ENCODE measurements around the gene FKBP2. TPM values are rescaled to one million over a fixed set of nuclear protein-coding genes. Genes with fewer than 3 reads are reported as not detected.

Gene FKBP2
- total RNA-seq, 1 experiment from 2014 or later = 87.4 TPM

DNA sequence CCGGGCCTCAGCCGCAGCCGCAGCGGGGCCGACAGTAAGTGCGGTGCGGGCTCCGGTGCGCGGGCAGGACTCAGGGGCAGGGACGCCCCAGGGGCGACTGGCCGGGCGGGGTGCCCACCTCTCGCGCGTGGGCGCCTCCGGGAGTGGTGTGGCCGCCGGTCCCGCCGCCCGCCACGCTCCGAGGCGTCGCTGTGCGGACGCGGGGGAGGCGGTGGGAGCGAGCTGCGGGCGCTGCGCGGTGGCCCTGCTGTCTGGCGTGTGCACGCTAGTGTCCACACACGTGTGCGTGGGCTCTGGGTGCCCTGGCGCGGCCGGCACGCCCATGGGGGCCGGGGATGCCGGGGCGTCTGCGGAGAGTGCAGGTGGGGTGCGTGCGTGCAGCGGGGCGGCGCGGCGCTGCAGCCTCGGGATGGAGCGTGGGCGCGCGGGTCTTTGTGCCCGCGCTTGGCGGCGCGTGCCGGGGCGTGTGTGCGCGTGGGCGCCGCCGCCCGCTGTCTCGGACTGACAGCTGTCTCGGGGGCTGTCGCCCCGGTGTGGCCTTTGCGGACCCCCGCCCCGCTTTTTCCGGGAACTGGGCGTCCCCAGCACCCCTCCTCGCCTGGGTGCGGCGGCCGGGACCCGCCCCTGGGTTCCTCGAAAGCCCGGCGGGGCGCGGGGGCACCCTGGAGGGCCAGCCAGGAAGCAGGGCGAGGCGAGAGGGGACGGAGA lies 51.0 kb downstream of the FKBP2 start:
- no peak for DNase-seq
- Mint-ChIP-seq H3K4me3 (ENCODE audit: low read depth, unreplicated experiment) (peak overlapping the region; percentile 24), H3K27ac (ENCODE audit: unreplicated experiment) (no peak overlapping the region), H3K36me3 (ENCODE audit: insufficient read depth, unreplicated experiment) (peaks cover 9% of the 10 kb centered on the region), H3K9me3 (ENCODE audit: low read depth, unreplicated experiment) (no peaks in the 10 kb centered on the region), H3K4me1 (ENCODE audit: low read depth, unreplicated experiment) (peaks cover 9% of the 10 kb centered on the region), H3K27me3 (ENCODE audit: unreplicated experiment) (peaks cover 76% of the 10 kb centered on the region)
- intact Hi-C loops (cut with micrococcal nuclease; ENCODE audit: unreplicated experiment) = no loop called here
- no peak for TF ChIP-seq CTCF (IDR thresholded peaks at IDR 0.05; ENCODE audit: unreplicated experiment)
- no TSS peak for BruUV-seq (replicated peaks)
- CTCF ChIA-PET = no interaction called here

DNA sequence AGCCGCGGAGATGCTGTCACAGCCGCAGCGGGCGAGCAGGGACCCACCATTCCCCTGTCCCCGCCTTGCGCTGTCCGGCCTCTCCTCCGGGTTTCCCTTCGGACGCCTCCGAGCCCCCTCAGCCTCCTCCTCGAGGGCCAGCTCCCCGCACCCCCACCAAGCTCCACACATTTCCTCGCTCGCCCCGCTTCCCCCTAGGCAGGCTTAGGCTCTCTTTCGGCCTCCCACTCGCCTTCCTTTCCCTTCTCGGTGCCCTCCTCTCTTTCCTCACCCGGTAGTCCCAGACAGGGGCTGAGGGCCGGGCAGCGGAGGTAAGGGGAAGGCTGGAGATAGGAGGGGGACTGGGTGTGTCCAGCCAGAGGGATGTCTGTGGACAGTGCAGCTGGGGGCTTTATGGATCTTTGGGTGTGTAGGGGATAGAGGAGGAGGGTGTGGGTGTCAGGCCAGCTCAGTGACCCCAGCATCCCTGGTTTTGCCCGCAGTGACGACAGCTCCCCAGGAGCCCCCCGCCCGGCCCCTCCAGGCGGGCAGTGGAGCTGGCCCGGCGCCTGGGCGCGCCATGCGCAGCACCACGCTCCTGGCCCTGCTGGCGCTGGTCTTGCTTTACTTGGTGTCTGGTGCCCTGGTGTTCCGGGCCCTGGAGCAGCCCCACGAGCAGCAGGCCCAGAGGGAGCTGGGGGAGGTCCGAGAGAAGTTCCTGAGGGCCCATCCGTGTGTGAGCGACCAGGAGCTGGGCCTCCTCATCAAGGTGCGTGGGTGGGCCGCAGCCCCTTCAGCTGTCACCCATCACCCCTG lies 51.8 kb downstream of the FKBP2 start:
- H3K9me3 Mint-ChIP-seq (ENCODE audit: low read depth, unreplicated experiment) = no peaks in the 10 kb centered on the region
- CTCF ChIA-PET = no interaction called here
- peaks cover 7% of the 10 kb centered on the region for H3K4me1 Mint-ChIP-seq (ENCODE audit: low read depth, unreplicated experiment)
- H3K36me3 Mint-ChIP-seq (ENCODE audit: insufficient read depth, unreplicated experiment) = peaks cover 7% of the 10 kb centered on the region
- H3K27me3 Mint-ChIP-seq (ENCODE audit: unreplicated experiment) = peaks cover 83% of the 10 kb centered on the region
- DNase-seq = no peak
- no TSS peak for BruUV-seq (replicated peaks)
- intact Hi-C loops (cut with micrococcal nuclease; ENCODE audit: unreplicated experiment) = no loop called here
- H3K4me3 Mint-ChIP-seq (ENCODE audit: low read depth, unreplicated experiment) = peak overlapping the region; percentile 24
- TF ChIP-seq CTCF (IDR thresholded peaks at IDR 0.05; ENCODE audit: unreplicated experiment) = no peak
- H3K27ac Mint-ChIP-seq (ENCODE audit: unreplicated experiment) = no peak overlapping the region

Other genes starting within 250 kb of the FKBP2 start
- gene FLRT1, start 205.2 kb upstream of the FKBP2 start, total RNA-seq (2022) = 0.09 and 0.10 TPM in 2 replicates
- 35.7 and 38.0 TPM in 2 replicates for gene MACROD1, start 75.0 kb upstream of the FKBP2 start, total RNA-seq (2022)
- 344 and 391 TPM in 2 replicates for gene STIP1, start 54.9 kb upstream of the FKBP2 start, total RNA-seq (2022)
- gene FERMT3, start 34.4 kb upstream of the FKBP2 start, total RNA-seq (2022) = 16.6 and 18.6 TPM in 2 replicates
- 43.1 TPM in 2 replicates for gene TRPT1, start 14.9 kb upstream of the FKBP2 start, total RNA-seq (2022)
- gene NUDT22, start 14.8 kb upstream of the FKBP2 start, total RNA-seq (2022) = 58.7 and 63.6 TPM in 2 replicates
- gene DNAJC4, start 10.5 kb upstream of the FKBP2 start, total RNA-seq (2022) = 26.6 and 28.0 TPM in 2 replicates
- 88.8 and 91.5 TPM in 2 replicates for gene VEGFB, start 6.5 kb upstream of the FKBP2 start, total RNA-seq (2022)
- 276 and 334 TPM in 2 replicates for gene PPP1R14B, start 5.8 kb downstream of the FKBP2 start, total RNA-seq (2022)
- 35.9 and 39.5 TPM in 2 replicates for gene PLCB3, start 10.4 kb downstream of the FKBP2 start, total RNA-seq (2022)
- gene BAD, start 43.6 kb downstream of the FKBP2 start, total RNA-seq (2022) = 30.2 and 33.6 TPM in 2 replicates
- 33.3 and 37.0 TPM in 2 replicates for gene GPR137, start 44.8 kb downstream of the FKBP2 start, total RNA-seq (2022)
- gene KCNK4, start 50.2 kb downstream of the FKBP2 start, total RNA-seq (2022) = not detected in 2 replicates
- 0.85 TPM in 1 of 2 replicates, not detected in the other for gene CATSPERZ, start 59.3 kb downstream of the FKBP2 start, total RNA-seq (2022)
- gene ESRRA, start 64.4 kb downstream of the FKBP2 start, total RNA-seq (2022) = 53.4 and 59.7 TPM in 2 replicates
- 197 and 211 TPM in 2 replicates for gene TRMT112, start 76.5 kb downstream of the FKBP2 start, total RNA-seq (2022)
- 165 TPM in 2 replicates for gene PRDX5, start 77.0 kb downstream of the FKBP2 start, total RNA-seq (2022)
- 7.6 and 8.2 TPM in 2 replicates for gene CCDC88B, start 99.1 kb downstream of the FKBP2 start, total RNA-seq (2022)
- 46.0 and 56.5 TPM in 2 replicates for gene RPS6KA4, start 118.1 kb downstream of the FKBP2 start, total RNA-seq (2022)

All from Calu3 (cell line).